Measurements from ENCODE around the gene UGGT2. TPM values are rescaled to one million over a fixed set of nuclear protein-coding genes. Genes with fewer than 3 reads are reported as not detected.

Gene UGGT2
- total and polyA plus RNA-seq, 2 of the 13 experiments (the other 11 are each of a cell fraction or from before 2014, with no cell fraction given): 13.2 to 27.1 TPM

DNA sequence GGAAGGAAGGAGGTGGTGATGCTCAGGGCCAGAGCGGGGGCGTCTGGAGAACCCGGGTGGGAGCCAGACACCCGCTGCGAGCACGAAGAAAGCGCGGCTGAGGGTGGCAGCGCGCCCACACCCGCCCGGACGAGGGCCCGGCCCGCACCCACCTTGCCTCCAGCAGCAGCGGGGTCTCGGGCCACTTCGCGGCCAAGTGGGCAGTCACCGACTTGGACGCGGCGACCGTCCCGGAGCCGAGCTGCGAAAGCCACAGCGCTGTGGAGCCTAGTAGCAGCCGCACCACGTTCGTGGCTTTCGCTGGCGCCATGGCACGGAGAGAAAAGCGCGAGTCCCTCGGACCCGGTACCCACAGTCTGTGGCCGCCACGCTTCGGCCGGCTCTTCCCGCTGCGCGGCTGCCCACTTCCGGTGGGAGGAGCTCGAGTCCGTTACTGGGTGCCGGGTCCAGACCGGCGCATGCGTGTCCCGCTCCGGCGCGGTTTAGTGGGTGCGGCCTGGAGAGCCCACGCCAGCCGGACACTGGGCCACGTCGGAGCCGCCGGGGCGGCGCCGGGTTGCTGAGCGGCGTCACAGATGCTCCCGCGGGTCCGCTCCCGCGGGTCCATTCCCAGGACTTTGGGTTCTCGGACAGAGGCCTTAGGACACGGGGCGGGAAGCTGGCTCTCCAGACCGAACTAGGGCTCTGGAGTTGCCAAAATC, at the start of gene UGGT2 (continued):
- 0 out of 2 replicates have a peak, but pooled peaks have one; percentile 18 for TF ChIP-seq RFXAP (CRISPR knock-in tag; IDR thresholded peaks at IDR 0.05; ENCODE audit: borderline replicate concordance)
- TF ChIP-seq, protein P1, sequence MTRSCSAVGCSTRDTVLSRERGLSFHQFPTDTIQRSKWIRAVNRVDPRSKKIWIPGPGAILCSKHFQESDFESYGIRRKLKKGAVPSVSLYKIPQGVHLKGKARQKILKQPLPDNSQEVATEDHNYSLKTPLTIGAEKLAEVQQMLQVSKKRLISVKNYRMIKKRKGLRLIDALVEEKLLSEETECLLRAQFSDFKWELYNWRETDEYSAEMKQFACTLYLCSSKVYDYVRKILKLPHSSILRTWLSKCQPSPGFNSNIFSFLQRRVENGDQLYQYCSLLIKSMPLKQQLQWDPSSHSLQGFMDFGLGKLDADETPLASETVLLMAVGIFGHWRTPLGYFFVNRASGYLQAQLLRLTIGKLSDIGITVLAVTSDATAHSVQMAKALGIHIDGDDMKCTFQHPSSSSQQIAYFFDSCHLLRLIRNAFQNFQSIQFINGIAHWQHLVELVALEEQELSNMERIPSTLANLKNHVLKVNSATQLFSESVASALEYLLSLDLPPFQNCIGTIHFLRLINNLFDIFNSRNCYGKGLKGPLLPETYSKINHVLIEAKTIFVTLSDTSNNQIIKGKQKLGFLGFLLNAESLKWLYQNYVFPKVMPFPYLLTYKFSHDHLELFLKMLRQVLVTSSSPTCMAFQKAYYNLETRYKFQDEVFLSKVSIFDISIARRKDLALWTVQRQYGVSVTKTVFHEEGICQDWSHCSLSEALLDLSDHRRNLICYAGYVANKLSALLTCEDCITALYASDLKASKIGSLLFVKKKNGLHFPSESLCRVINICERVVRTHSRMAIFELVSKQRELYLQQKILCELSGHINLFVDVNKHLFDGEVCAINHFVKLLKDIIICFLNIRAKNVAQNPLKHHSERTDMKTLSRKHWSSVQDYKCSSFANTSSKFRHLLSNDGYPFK (CRISPR knock-in tag; IDR thresholded peaks at IDR 0.05; ENCODE audit: borderline replicate concordance): peak; percentile 71; the same call in 1 of the 2 replicates
- peak; percentile 65 for TF ChIP-seq ZNF777 (CRISPR knock-in tag; IDR thresholded peaks at IDR 0.05)
- TF ChIP-seq ZNF101 (CRISPR knock-in tag; IDR thresholded peaks at IDR 0.05; ENCODE audit: borderline replicate concordance, low read depth): no peak; the same call in 1 of the 2 replicates
- TF ChIP-seq, protein P2, sequence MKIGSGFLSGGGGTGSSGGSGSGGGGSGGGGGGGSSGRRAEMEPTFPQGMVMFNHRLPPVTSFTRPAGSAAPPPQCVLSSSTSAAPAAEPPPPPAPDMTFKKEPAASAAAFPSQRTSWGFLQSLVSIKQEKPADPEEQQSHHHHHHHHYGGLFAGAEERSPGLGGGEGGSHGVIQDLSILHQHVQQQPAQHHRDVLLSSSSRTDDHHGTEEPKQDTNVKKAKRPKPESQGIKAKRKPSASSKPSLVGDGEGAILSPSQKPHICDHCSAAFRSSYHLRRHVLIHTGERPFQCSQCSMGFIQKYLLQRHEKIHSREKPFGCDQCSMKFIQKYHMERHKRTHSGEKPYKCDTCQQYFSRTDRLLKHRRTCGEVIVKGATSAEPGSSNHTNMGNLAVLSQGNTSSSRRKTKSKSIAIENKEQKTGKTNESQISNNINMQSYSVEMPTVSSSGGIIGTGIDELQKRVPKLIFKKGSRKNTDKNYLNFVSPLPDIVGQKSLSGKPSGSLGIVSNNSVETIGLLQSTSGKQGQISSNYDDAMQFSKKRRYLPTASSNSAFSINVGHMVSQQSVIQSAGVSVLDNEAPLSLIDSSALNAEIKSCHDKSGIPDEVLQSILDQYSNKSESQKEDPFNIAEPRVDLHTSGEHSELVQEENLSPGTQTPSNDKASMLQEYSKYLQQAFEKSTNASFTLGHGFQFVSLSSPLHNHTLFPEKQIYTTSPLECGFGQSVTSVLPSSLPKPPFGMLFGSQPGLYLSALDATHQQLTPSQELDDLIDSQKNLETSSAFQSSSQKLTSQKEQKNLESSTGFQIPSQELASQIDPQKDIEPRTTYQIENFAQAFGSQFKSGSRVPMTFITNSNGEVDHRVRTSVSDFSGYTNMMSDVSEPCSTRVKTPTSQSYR (CRISPR knock-in tag; IDR thresholded peaks at IDR 0.05; ENCODE audit: borderline replicate concordance): 0 out of 2 replicates have a peak, but pooled peaks have one; percentile 27
- peak; percentile 40; the same call in 1 of the 2 replicates for TF ChIP-seq RAD21 (CRISPR knock-in tag; IDR thresholded peaks at IDR 0.05)
- TF ChIP-seq MXI1 (IDR thresholded peaks at IDR 0.05; ENCODE audit: borderline replicate concordance, low read depth, low read length): peak; percentile 62; the same call in 1 of the 3 replicates
- TF ChIP-seq ZNF317 (CRISPR knock-in tag; IDR thresholded peaks at IDR 0.05): 0 out of 2 replicates have a peak, but pooled peaks have one; percentile 50
- TF ChIP-seq, protein P3, sequence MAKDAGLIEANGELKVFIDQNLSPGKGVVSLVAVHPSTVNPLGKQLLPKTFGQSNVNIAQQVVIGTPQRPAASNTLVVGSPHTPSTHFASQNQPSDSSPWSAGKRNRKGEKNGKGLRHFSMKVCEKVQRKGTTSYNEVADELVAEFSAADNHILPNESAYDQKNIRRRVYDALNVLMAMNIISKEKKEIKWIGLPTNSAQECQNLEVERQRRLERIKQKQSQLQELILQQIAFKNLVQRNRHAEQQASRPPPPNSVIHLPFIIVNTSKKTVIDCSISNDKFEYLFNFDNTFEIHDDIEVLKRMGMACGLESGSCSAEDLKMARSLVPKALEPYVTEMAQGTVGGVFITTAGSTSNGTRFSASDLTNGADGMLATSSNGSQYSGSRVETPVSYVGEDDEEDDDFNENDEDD (CRISPR knock-in tag; IDR thresholded peaks at IDR 0.05; ENCODE audit: borderline replicate concordance): peak; percentile 92
- TF ChIP-seq ZNF446 (CRISPR knock-in tag; IDR thresholded peaks at IDR 0.05): no peak
- TF ChIP-seq ZNF333 (CRISPR knock-in tag; IDR thresholded peaks at IDR 0.05; ENCODE audit: borderline replicate concordance): peak; percentile 94; the same call in 1 of the 2 replicates
- TF ChIP-seq RFXANK (CRISPR knock-in tag; IDR thresholded peaks at IDR 0.05): 0 out of 2 replicates have a peak, but pooled peaks have one; percentile 59
- no peak for TF ChIP-seq ZNF24 (IDR thresholded peaks at IDR 0.05)
- TF ChIP-seq ZNF501 (CRISPR knock-in tag; IDR thresholded peaks at IDR 0.05): peak; percentile 53; the same call in 1 of the 2 replicates
- TF ChIP-seq ZNF546 (CRISPR knock-in tag; conservative IDR thresholded peaks at IDR 0.05): peak; percentile 82; the same call in 1 of the 2 replicates
- TF ChIP-seq PAWR (CRISPR knock-in tag; IDR thresholded peaks at IDR 0.05; ENCODE audit: borderline replicate concordance): no peak
- TF ChIP-seq ZFP41 (CRISPR knock-in tag; IDR thresholded peaks at IDR 0.05; ENCODE audit: borderline replicate concordance): peak; percentile 64; the same call in 1 of the 2 replicates
- peak; percentile 87 for TF ChIP-seq ZNF547 (CRISPR knock-in tag; IDR thresholded peaks at IDR 0.05)
